Measurements from ENCODE around the gene PIKFYVE. TPM values are rescaled to one million over a fixed set of nuclear protein-coding genes. Genes with fewer than 3 reads are reported as not detected.

The PIKFYVE gene
- total RNA-seq, 4 donors from 2014 or later = 11.9 to 35.6 (median 18.0) TPM

GRCh38 chr2:208406474-208407451 is 140.7 kb downstream of the PIKFYVE start, which contains the start of gene PTH2R:
TSS of gene PTH2R (plus strand) at chr2:208406792. CDS start at chr2:208407044, 252 bp downstream.
- in situ Hi-C loops (cut with MboI; ENCODE audit: low pct_ligation_motif_present in 1 of 4, low pct_unique_long_range_greater_than_20kb in 1 of 4, low sequenced_read_pairs in 3 of 4) = no loop called here
- Histone ChIP-seq H3K36me3 (no peaks in the 10 kb centered on the region), H3K4me1 (peaks cover 0 to 10% (median 7%) of the 10 kb centered on the region in 4 donors), H3K27ac (no peak within 1 kb of the TSS), H3K9me3 (no peaks in the 10 kb centered on the region), H3K4me3 (peak within 1 kb of the TSS in 1 of 4 donors; percentile 37), H3K27me3 (peaks cover 75% of the 10 kb centered on the region)
- DNase-seq = no peak
- TF ChIP-seq CTCF (IDR thresholded peaks at IDR 0.05) (no peak), POLR2A (IDR thresholded peaks at IDR 0.05) (no peak), EP300 (IDR thresholded peaks at IDR 0.05; ENCODE audit: low read depth) (no peak), POLR2AphosphoS5 (IDR thresholded peaks at IDR 0.05) (no peak)
- intact Hi-C loops (cut with DNase I; ENCODE audit: low total_unique reads) = no loop called here
- WGBS, 2 donors (ENCODE audit: low coverage in 1 of 2) = 21 to 23% methylated on average over 8 to 72 of the region's 82 CpGs

GRCh38 chr2:208407667-208408066 is 141.6 kb downstream of the PIKFYVE start:
- peaks cover 0 to 10% (median 7%) of the 10 kb centered on the region in 4 donors for H3K4me1 ChIP-seq
- no peaks in the 10 kb centered on the region for H3K9me3 ChIP-seq
- no peak for DNase-seq
- 16 to 24% methylated on average over 8 to 9 of the region's 9 CpGs for WGBS, 2 donors (ENCODE audit: low coverage in 1 of 2)
- no peak overlapping the region for H3K4me3 ChIP-seq
- in situ Hi-C loops (cut with MboI; ENCODE audit: low pct_ligation_motif_present in 1 of 4, low pct_unique_long_range_greater_than_20kb in 1 of 4, low sequenced_read_pairs in 3 of 4) = no loop called here
- H3K36me3 ChIP-seq = no peaks in the 10 kb centered on the region
- H3K27me3 ChIP-seq = peaks cover 66% of the 10 kb centered on the region
- TF ChIP-seq CTCF (IDR thresholded peaks at IDR 0.05) (peak in 2 of 5 experiments; percentile 13 to 19), POLR2AphosphoS5 (IDR thresholded peaks at IDR 0.05) (no peak), EP300 (IDR thresholded peaks at IDR 0.05; ENCODE audit: low read depth) (no peak), POLR2A (IDR thresholded peaks at IDR 0.05) (no peak)
- intact Hi-C loops (cut with DNase I; ENCODE audit: low total_unique reads) = no loop called here
- H3K27ac ChIP-seq = no peak overlapping the region

Other genes starting within 250 kb of the PIKFYVE start
- gene PLEKHM3, start 240.7 kb upstream of the PIKFYVE start, total RNA-seq = 10 to 100 TPM; 19.1 to 26.5 (median 24.0) TPM
- not detected for gene CRYGD, start 141.7 kb upstream of the PIKFYVE start, total RNA-seq
- not detected for gene CRYGC, start 136.4 kb upstream of the PIKFYVE start, total RNA-seq
- not detected for gene CRYGB, start 120.1 kb upstream of the PIKFYVE start, total RNA-seq
- gene CRYGA, start 102.7 kb upstream of the PIKFYVE start, total RNA-seq = not detected
- gene C2orf80, start 76.2 kb upstream of the PIKFYVE start, total RNA-seq = not detected
- gene IDH1, start 11.2 kb upstream of the PIKFYVE start, total RNA-seq = 100 to 1,000 TPM in 3 of 4 donors, 10 to 100 TPM in 1; 47.9 to 164 (median 136) TPM
- not detected for gene PTH2R, start 140.5 kb downstream of the PIKFYVE start, total RNA-seq